Prostate gland (tissue), 2 donors: ENCODE results near the gene NARF.
"Not testable (repeated sequence)": the region's sequence is repeated elsewhere in the genome, so short reads cannot be mapped to it uniquely, and the experiment has no call there.

Experiments
- POLR2A ChIP-seq: fragments of 450-650 bp; IDR thresholded peaks from one replicate; pipeline ENCODE4 v1.6.1; 2016; ENCODE audit warnings: antibody characterized with exemption, mild to moderate bottlenecking
- POLR2AphosphoS5 ChIP-seq: sonication (generic); formaldehyde crosslinking; IDR thresholded peaks from one replicate; pipeline ENCODE4 v1.6.1; 2017; ENCODE audit warnings: antibody characterized with exemption
- TF ChIP-seq, protein P1 (sequence below), 4 experiments: fragments of 200-600 bp in 2 of 4; fragments of 450-650 bp in 2 of 4; sonication (generic) in 2 of 4; IDR thresholded peaks; 1 replicate in 3 of 4; 2 replicates in 1 of 4; pipeline ENCODE4 v1.5.1; 2016 to 2019; ENCODE audit warnings: antibody characterized with exemption in 4 of 4, mild to moderate bottlenecking in 2 of 4, moderate library complexity in 2 of 4

DNA sequence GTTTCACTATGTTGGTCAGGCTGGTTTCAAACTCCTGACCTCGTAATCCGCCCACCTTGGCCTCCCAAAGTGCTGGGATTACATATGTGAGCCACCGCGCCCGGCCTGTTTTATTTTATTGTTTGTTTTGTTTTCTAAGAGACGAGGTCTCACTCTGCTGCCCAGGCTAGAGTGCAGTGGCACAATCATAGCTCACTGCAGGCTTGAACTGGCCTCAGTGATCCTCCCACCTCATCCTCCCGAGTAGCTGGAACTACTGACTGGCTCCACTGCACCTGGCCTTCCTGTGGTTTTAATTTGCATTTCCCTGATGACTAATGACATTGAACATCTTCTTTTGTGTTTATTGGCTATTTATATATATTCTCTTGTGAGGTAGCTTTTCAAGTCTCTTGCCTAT is 47.9 kb downstream of the NARF start:
- TF ChIP-seq, protein P1, sequence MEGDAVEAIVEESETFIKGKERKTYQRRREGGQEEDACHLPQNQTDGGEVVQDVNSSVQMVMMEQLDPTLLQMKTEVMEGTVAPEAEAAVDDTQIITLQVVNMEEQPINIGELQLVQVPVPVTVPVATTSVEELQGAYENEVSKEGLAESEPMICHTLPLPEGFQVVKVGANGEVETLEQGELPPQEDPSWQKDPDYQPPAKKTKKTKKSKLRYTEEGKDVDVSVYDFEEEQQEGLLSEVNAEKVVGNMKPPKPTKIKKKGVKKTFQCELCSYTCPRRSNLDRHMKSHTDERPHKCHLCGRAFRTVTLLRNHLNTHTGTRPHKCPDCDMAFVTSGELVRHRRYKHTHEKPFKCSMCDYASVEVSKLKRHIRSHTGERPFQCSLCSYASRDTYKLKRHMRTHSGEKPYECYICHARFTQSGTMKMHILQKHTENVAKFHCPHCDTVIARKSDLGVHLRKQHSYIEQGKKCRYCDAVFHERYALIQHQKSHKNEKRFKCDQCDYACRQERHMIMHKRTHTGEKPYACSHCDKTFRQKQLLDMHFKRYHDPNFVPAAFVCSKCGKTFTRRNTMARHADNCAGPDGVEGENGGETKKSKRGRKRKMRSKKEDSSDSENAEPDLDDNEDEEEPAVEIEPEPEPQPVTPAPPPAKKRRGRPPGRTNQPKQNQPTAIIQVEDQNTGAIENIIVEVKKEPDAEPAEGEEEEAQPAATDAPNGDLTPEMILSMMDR (IDR thresholded peaks at IDR 0.05) = not testable (repeated sequence)
- not testable (repeated sequence) for TF ChIP-seq POLR2A, POLR2AphosphoS5
